NCI-H128 (cell line): ENCODE results near the gene DDX49.
"Not testable (repeated sequence)": the region's sequence is repeated elsewhere in the genome, so short reads cannot be mapped to it uniquely, and the experiment has no call there.

ENCODE experiments used
- DNase-seq: peaks from one replicate; lab custom pipeline; 2025; ENCODE audit not compliant: unreplicated experiment; lab: John Stamatoyannopoulos, UW

The DDX49 gene

GRCh38 chr19:18908917-18909619 lies 10.4 kb upstream of the DDX49 start:
- DNase-seq = no peak

DNA sequence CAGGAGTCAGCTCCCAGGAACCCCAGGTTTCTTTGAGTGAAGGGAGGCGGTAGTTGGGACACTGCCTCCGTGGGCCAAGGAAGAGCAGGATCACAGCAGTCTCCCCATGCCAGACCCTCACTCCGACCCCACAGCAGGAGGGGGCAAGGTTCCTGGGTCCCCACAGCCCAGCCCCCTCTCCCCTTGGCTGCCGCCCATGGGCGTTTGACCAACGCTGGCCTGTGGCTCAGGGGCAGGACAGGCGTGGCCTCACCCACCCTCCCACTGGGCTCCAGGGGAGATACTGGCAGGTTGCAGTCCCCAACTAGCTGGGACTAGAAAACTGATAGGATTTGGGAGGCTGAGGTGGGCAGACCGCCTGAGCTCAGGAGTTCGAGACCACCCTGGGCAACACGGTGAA lies 9.5 kb upstream of the DDX49 start:
- no peak for DNase-seq

DNA sequence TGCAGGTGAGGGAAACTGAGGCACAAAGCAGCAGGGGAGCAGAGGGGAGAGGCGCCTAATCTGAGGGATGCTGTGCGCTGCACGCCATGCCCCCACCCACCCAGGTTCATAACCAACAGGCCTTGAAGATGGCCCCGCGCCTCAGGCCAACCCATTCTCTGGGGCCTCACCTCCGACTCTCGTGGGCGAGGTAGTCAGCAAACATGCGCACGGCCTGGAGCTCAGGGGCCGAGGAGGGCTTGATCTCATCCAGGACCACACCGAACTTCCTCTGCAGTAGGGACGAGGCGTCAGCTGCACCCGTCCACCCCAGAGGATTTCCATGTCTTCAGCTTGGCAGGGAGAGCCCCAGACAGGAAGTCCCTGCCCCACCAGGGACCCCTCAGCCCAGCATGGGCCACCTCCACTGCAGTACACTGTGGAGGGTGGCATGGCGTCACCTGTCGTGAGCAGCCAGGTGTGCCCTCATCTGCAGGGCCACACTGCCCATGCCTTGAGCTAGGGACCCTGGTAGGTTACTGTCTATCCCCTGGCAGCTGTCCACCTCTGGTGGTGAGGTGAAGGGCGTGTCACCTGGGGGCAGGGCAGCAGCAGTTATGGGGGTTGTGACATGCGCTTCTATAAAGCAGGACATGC lies 8.6 kb upstream of the DDX49 start:
- DNase-seq = no peak

GRCh38 chr19:18912933-18913332 lies 6.6 kb upstream of the DDX49 start:
- DNase-seq = no peak

DNA sequence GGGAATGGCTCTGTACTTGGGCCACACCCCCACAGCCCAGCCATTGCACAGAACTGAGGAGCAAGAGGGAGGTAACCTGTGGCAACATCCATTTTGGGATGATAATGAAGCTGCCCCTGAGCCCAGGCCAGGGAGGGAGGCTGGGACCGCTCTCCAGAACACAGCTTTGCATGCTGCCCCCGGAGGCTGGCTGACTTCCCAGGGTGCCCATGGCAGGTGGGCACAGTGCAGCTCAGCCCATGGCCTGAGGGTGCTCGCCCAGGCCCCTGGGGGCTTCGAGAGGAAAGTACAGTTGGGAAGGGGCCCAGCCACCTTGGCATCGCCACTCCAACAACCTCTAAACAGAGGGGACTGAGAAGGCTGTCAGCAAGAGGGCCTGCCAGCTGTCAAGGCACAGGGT lies 6.0 kb upstream of the DDX49 start:
- DNase-seq = no peak

GRCh38 chr19:18915639-18916038 lies 3.9 kb upstream of the DDX49 start:
- peak; percentile 6 for DNase-seq

- DNase-seq = not testable (repeated sequence)
Measured at GRCh38 chr19:18917593-18917992, 1.9 kb upstream of the DDX49 start.

- DNase-seq = no peak
Measured at GRCh38 chr19:18919900-18920214, 342 bp downstream of the DDX49 start.

DNA sequence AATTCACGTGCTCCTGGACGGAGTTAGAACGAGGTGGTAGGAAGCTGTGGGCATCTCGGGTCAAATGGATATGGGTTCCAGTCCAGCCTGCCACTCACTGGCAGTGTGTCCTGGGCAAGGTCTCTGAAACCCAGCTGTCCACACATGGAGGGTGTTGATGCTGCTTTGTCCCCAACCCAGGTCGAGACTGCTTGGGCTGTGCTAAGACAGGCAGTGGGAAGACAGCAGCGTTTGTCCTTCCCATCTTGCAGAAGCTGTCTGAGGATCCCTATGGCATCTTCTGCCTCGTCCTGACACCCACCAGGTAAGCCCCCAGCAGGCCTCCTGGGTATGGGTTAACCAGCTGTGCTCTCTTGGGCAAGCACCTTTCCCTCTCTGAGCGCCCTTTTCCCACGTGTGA lies 885 bp downstream of the DDX49 start:
- DNase-seq = no peak

- DNase-seq = no peak
Measured at GRCh38 chr19:18921593-18921992, 2.1 kb downstream of the DDX49 start.

- no peak for DNase-seq
Measured at GRCh38 chr19:18922228-18922985, 2.9 kb downstream of the DDX49 start.

- DNase-seq = no peak
Measured at GRCh38 chr19:18924684-18925213, 5.2 kb downstream of the DDX49 start.

- DNase-seq = no peak
Measured at GRCh38 chr19:18928018-18928805, 8.7 kb downstream of the DDX49 start.

DNA sequence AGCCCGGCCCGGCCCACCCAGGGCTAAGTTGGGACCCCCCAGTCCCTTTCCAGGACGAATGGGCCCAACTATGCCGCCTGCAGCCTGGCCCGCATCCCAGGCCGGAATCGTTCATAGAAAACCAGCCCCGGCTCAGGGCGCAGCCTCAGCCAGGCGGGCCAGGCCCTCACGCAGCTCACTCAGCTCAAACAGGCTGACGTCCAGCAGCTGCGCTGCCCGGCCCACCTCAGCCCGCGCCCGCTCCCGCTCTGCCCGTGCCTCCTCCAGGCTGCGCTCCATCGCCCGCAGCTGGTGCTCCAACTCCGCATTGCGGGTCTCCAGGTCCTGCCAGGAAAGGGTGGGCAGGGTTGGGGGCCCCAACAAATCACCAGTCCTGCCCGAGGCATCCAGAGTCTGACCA lies 9.8 kb downstream of the DDX49 start:
- no peak for DNase-seq

- no peak for DNase-seq
Measured at GRCh38 chr19:18931316-18932162, 12.0 kb downstream of the DDX49 start.

- DNase-seq = no peak
Measured at GRCh38 chr19:18932216-18932841, 12.8 kb downstream of the DDX49 start.

DNA sequence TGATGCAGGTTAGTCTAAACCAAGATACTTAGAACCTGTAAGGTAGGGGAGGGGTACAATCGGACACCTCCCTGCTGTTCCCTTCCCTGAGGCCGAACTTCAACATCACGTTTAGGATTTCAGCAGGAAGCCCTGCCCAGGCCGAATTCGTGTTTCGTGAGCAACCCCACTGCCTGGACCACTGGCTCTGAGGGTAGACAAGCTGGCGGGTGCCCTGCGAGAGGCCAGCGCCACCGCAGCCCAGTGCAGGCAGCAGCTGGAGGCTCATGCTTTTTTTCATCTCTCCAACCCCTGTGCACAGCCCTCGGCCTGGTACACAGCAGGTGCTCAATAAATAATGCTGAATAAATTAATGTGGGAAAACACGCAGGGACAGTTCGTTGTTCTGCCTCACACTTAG lies 13.8 kb downstream of the DDX49 start:
- no peak for DNase-seq

DNA sequence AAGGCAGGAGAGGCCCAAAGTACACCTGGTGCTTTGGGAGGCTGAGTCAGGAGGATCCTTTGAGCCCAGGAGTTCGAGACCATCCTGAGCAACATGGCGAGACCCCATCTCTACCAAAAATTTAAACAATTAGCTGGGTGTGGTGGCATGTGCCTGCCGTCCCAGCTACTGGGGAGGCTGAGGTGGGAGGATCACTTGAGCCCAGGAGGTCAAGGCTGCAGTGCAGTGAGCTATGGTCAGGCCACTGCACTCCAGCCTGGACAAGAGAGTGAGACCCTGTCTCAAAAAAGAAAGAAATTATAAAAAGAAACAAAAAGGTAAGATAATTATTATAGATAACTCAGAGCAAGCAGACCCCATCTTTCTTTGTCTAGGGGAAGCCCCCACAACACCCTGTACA lies 19.6 kb downstream of the DDX49 start:
- no peak for DNase-seq

- DNase-seq = no peak
Measured at GRCh38 chr19:18939922-18940768, 20.6 kb downstream of the DDX49 start.
